HG03280 (cell line): Measurements from ENCODE around the gene SPATA13.

ENCODE experiments used
- ATAC-seq: cut with Tn5 transposase; IDR thresholded peaks from one replicate; pipeline ENCODE4 v1.9.1; 2021; ENCODE audit warnings: mild to moderate bottlenecking, moderate library complexity; ENCODE audit not compliant: unreplicated experiment

Gene SPATA13

GRCh38 chr13:24220086-24220703 is 59.7 kb downstream of the SPATA13 start:
- ATAC-seq: no peak

GRCh38 chr13:24221007-24221406 is 60.5 kb downstream of the SPATA13 start:
- ATAC-seq: no peak

DNA sequence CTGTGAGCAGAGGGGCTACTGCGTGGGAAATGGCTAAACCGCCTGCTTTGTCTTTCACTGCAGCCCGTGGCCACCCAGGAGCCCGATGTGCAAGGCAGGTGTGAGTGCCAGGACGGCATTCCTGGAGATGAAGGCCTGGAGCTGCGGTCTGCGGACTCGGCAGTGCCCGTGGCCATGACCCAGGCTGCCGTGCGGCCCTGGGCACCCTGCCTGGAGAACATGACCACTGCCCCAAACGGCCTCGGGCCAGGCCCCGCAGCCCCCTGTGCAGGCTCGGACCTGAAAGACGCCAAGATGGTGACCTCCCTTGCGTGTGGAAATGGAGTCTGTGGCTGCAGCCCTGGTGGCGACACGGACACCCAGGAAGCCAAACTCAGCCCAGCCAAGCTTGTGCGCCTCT is 62.2 kb downstream of the SPATA13 start:
- no peak for ATAC-seq

DNA sequence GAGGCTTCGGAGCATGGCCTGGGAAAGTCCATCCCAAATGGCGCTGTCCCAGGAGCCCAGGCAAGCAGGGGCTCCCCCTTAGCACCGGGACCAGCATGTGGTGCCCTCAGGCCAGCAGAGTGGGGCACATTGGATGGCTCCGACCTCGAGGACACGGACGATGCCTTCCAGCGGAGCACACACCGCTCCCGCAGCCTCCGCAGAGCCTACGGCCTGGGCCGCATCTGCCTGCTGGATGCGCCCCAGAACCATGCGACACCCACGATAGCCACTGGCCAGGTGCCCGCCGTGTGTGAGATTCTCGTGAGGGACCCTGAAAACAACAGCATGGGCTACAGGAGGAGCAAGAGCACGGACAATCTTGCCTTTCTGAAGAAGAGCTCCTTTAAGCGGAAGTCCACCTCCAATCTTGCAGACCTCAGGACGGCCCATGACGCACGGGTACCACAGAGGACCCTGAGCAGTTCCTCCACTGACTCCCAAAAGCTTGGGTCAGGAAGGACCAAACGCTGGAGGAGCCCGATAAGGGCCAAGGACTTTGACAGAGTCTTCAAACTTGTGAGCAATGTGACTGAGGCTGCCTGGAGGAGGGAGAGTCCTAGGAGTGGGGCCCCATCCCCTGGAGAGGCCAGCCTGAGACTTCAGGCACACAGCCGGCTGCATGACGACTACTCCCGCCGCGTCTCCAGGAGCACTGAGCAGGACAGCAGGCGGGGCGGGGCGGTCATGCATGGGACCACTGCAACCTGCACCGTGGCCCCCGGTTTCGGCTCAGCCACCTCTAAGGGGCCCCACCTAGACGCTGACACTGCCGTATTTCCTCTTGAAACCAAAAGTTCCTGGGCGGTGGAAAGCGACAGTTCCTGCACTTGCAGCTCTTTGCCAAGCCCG is 63.1 kb downstream of the SPATA13 start:
- ATAC-seq: no peak

DNA sequence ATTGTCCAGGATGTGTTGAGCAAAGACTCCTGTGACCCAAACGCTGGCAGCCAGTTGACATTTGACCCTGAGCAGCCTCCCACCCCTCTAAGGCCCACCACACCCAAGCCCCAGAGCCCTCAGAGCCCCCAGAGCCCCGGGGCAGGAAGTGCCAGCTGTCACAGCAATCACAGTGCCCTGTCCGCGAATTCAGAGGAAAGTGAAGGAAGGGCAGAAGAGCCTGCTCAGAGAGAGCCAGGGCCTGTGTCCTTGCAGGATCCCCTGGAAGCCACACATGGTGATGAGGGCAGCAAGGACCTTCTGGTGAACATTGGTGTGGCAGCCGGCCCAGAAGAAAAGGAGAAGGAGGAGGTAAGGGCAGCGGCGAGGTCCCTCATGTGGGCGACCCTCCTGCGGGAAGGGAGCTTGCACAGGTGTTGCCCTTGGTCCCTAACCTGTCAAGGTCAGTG is 63.7 kb downstream of the SPATA13 start:
- ATAC-seq: no peak

DNA sequence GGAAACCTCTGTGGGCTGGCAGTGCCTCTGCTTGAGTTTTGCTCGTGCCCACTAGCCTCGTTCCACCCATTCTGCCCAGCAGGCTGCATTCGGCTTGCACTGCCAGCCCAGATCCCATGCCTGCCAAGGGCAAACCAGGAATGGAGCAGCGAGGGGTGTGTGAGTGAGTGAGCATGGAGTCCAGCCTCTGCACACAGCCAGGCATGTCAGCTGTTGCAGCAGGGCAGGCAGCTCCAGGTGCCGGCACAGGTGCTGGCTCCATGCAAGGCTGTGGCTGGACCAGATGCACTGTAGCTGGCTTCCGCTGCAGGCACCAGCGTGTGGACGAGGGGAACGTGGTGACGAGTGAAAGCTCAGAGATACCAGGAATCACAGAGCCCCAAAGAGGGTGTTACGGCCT is 64.5 kb downstream of the SPATA13 start:
- no peak for ATAC-seq

GRCh38 chr13:24225930-24226329 is 65.4 kb downstream of the SPATA13 start:
- no peak for ATAC-seq

DNA sequence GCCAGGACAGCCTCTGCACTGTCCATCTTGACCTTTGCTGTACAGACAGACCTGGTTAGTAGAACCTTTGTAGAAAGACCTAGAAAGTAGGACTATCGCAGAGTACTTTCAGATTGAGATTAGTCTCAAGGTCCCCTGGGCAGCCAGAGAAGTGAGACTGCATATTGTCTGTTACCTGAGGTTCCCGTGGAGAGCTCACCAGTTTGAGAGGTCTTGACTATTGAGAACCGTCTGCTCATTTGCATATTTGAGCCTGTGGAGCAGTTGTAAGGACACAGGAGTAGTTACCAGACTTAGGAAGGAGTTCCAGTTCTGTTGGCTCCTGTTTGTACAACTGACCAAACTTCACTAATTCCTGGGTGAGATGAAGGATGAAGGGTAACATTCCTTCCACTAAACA is 66.2 kb downstream of the SPATA13 start:
- ATAC-seq: no peak

DNA sequence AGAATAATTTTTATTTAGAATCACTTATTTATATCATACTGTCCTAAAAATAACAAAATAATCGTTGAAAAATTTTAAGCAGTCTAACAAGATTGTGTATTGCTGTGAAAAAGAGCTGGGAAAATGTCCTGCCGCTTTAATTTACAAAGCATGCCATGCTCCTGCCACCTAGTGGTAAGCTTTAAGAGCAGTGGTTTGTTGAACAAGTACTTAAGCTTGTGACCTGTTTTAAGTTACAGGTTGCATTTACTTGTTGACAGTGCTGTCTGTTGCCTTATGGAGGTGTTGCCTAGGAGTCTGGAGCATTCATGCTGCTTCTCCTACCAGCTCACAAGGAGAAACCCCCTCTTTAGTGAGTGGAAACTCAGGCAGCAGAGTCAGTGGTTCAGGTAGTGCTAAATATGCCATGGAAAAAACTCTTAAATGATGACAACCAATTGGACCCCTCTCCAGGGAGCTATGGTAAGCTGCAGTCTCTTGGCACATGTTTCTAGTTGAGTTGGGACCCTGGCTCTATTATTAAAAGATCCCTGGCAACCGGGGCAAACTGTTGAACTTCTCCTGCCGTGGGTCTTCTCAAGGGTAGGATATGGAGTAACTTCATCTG is 68.4 kb downstream of the SPATA13 start:
- ATAC-seq: no peak

GRCh38 chr13:24230428-24231072 is 70.0 kb downstream of the SPATA13 start:
- ATAC-seq: no peak

GRCh38 chr13:24231377-24231776 is 70.9 kb downstream of the SPATA13 start:
- ATAC-seq: no peak

DNA sequence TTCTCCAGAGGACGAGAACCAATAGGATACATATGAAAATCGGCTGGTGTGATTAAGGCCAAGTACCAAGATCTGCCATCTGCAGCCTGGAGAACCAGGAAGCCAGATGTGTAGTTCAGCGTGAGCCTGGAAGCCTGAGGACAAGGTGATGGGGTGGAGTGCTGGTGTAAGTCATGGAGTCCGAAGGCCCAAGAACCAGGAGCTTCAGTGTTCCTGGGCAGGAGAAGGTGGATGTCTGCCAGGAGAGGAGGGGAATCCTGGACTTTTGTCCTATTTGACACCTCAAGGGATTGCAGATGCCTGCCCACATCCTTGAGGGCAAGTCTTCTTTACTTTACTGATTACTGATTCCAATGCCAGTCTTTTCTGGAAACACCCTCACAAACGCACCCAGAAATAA is 71.5 kb downstream of the SPATA13 start:
- ATAC-seq: no peak

DNA sequence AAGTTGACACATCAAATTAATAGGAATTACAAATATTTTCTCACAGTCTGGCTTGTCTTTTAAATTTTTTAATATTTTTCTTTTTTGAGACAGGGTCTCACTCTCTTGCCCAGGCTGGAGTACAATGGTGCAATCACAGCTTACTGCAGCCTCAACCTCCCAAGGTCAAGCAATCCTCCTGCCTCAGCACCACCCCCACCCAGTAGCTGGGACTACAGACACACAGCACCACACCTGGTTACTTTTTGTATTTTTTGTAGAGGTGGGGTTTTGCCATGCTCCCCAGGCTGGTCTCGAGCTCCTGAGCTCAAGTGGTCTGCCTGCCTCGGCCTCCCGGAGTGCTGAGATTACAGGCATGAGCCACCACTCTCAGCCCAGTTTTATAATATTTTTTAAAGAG is 72.0 kb downstream of the SPATA13 start:
- ATAC-seq: no peak

- ATAC-seq: no peak
Observed at GRCh38 chr13:24233351-24233901, 72.9 kb downstream of the SPATA13 start.

GRCh38 chr13:24234200-24234915 is 73.8 kb downstream of the SPATA13 start:
- no peak for ATAC-seq

- no peak for ATAC-seq
Observed at GRCh38 chr13:24237356-24237755, 76.8 kb downstream of the SPATA13 start.

- no peak for ATAC-seq
Observed at GRCh38 chr13:24241336-24241735, 80.8 kb downstream of the SPATA13 start.

DNA sequence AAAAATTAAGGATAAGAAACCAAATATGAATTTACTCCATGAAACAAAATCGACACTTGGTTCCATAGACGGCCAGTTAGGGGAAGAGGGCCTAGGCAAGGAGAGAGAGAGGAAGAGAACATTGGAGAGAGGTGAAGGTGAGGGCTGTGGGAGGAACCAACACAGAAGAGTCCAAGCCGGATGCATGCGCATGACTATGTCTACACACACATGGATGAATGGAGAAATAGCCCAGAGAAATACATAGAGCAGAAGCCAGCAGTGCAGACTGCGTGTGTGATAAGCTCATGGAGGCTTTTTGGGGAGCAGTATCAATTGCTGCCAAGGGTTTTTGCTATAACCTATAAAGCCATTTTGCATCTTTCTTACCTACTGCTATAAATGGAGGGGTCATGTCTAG is 81.6 kb downstream of the SPATA13 start:
- no peak for ATAC-seq

- ATAC-seq: no peak
Observed at GRCh38 chr13:24243302-24243701, 82.8 kb downstream of the SPATA13 start.

DNA sequence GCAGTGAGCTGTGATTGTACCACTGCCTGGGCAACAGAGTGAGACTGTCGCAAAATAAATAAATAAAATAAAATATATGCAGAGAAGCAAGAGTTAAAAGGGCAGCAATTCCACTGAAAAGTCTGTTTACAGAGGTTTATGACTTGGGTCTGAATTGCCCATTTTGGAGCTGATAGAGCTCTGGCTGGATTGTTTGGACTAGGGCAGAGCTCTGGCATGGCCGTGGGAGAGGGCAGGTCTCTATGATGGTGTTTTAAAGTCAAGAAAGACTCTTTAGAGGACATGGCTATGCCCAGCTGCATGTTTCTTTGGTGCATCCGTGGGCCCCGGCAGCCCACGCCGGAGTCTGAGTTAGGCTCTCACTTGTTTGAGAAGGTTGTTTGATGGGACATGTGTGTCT is 84.3 kb downstream of the SPATA13 start:
- ATAC-seq: no peak

DNA sequence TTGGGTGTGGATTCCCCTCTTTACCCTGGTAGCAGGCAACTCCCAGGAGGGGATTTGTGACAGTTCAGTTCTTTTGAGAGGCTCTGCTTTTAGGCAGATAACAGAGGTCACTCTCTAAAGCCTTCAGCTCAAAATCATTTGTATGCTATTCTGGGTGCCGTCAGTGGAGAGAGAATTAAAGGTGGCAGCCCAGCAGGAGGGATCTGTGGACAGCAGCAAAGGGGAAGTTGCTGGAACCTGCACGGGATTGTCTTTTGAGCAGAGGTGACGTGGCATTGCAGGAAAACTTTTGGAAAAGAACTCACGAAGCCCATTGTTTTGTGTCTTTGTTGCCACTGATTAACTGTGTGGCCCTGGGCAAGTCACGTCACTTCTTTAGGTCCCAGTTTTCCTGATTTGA is 86.5 kb downstream of the SPATA13 start:
- no peak for ATAC-seq
